C4-2B (cell line): ENCODE results near the gene ABHD2.

ENCODE experiments used
- ZFX ChIP-seq: fragments of 450-650 bp; IDR thresholded peaks from 2 replicates; pipeline ENCODE4 v1.6.1; 2017
- TF ChIP-seq, protein P1 (sequence below): fragments of 450-650 bp; conservative IDR thresholded peaks from 2 replicates; pipeline ENCODE4 v1.5.1; 2017; ENCODE audit warnings: mild to moderate bottlenecking

DNA sequence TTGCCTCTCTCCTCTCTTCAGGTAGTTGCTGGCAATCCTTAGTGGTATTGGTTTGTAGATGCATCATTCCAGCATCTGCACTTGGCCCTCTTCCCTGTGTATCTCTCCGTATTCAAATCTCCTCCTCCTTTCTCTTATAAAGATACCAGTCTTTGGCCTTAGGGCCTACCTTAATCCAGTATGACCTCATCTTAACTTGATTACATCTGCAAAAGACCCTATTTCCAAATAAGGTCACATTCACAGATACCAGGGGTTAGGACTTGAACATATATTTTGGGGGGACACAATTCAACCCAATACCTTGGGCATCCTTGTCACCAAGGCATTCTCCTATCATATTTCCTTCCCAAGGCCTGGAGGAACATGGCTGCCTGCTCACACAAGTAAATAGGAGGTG, 22.0 kb upstream of the ABHD2 start:
- TF ChIP-seq, protein P1, sequence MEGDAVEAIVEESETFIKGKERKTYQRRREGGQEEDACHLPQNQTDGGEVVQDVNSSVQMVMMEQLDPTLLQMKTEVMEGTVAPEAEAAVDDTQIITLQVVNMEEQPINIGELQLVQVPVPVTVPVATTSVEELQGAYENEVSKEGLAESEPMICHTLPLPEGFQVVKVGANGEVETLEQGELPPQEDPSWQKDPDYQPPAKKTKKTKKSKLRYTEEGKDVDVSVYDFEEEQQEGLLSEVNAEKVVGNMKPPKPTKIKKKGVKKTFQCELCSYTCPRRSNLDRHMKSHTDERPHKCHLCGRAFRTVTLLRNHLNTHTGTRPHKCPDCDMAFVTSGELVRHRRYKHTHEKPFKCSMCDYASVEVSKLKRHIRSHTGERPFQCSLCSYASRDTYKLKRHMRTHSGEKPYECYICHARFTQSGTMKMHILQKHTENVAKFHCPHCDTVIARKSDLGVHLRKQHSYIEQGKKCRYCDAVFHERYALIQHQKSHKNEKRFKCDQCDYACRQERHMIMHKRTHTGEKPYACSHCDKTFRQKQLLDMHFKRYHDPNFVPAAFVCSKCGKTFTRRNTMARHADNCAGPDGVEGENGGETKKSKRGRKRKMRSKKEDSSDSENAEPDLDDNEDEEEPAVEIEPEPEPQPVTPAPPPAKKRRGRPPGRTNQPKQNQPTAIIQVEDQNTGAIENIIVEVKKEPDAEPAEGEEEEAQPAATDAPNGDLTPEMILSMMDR = no peak
- TF ChIP-seq ZFX = no peak
